AG04449 (cell line): ENCODE measurements around the gene UBE2K.
"Not testable (repeated sequence)": the region's sequence is repeated elsewhere in the genome, so short reads cannot be mapped to it uniquely, and the experiment has no call there.

Source experiments
- CTCF ChIA-PET: fragments of 350-600 bp; formaldehyde crosslinking; extraction: SDS; loops from one replicate; lab custom pipeline; 2021; ENCODE audit warnings: antibody characterized with exemption; lab: Yijun Ruan, JAX
- POLR2A ChIA-PET: fragments of 400-600, 350-600 bp; formaldehyde crosslinking; extraction: SDS; loops from one replicate; lab custom pipeline; 2020; ENCODE audit warnings: antibody characterized with exemption, inconsistent platforms; lab: Yijun Ruan, JAX
- DNase-seq: peaks from one replicate; pipeline ENCODE4 v3.0.0-alpha.2; 2010; ENCODE audit warnings: low read depth, low spot score
- H3K4me3 ChIP-seq: 2 replicates; pipeline ENCODE4 v1.5.1; 2011; ENCODE audit warnings: low read depth, mild to moderate bottlenecking, control low read depth, low read length
- CTCF ChIP-seq: IDR thresholded peaks from one replicate; pipeline ENCODE4 v1.5.1; 2011; ENCODE audit warnings: mild to moderate bottlenecking, moderate library complexity, low read length, control low read depth, inconsistent platforms; ENCODE audit not compliant: insufficient read depth; ENCODE audit errors: missing control alignments

Gene UBE2K

GRCh38 chr4:39702716-39703115 is 4.8 kb downstream of the UBE2K start:
- DNase-seq, result no peak
- H3K4me3 ChIP-seq, result no peak overlapping the region
- ChIA-PET POLR2A (interaction anchor here (0.6 kb wide), 1 partner anchor 31 kb away, joined by 3 read pairs; no protein-coding TSS in a partner anchor), CTCF (no interaction called here)
- TF ChIP-seq CTCF, result no peak

GRCh38 chr4:39704789-39705188 is 6.9 kb downstream of the UBE2K start:
- H3K4me3 ChIP-seq, POLR2A ChIA-PET, DNase-seq: not testable (repeated sequence)
- CTCF ChIA-PET, result interaction anchor here (0.8 to 5.7 kb wide), 3 partner anchors 9 to 274 kb away, joined by 4 to 27 read pairs (median 7); no protein-coding TSS in a partner anchor

DNA sequence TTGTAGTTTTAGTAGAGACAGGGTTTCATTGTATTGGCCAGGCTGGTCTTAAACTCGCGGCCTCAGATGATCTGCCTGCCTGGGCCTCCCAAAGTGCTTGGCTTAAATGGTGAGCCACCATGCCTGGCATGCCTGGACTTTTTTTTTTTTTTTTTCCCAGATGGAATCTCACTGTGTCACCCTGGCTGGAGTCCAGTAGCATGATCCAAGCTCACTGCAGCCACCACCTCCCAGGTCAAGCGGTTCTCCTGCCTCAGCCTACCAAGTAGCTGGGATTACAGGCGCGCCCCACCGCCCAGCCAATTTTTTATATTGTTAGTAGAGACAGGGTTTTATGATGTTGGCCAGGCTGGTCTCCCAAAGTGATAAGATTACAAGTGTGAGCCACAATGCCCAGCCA is 8.4 kb downstream of the UBE2K start:
- peak; percentile 63 for DNase-seq
- no peak overlapping the region for H3K4me3 ChIP-seq
- TF ChIP-seq CTCF, result no peak
- ChIA-PET CTCF (interaction anchor here (0.6 to 5.7 kb wide), 2 partner anchors 11 to 185 kb away, joined by 3 to 27 read pairs; no protein-coding TSS in a partner anchor), POLR2A (interaction anchor here (1.1 kb wide), 1 partner anchor 8 kb away, joined by 3 read pairs; the partner anchor contains the start of gene UBE2K)

GRCh38 chr4:39706741-39707511 is 9.0 kb downstream of the UBE2K start:
- CTCF ChIA-PET, result interaction anchor here (1.3 to 5.7 kb wide), 2 partner anchors 9 to 11 kb away, joined by 3 to 27 read pairs; partner anchors contain the start of gene UBE2K
- POLR2A ChIA-PET, result interaction anchor here (1.1 kb wide), 1 partner anchor 9 kb away, joined by 3 read pairs; the partner anchor contains the start of gene UBE2K
- no peak overlapping the region for H3K4me3 ChIP-seq
- TF ChIP-seq CTCF, result no peak
- DNase-seq, result no peak

- CTCF ChIA-PET, result interaction anchor here (1.2 kb wide), 1 partner anchor 15 kb away, joined by 4 read pairs; no protein-coding TSS in a partner anchor
- POLR2A ChIA-PET, result no interaction called here
- TF ChIP-seq CTCF, result no peak
- no peak overlapping the region for H3K4me3 ChIP-seq
- DNase-seq, result no peak
Observed at GRCh38 chr4:39710098-39710896, 12.4 kb downstream of the UBE2K start.

DNA sequence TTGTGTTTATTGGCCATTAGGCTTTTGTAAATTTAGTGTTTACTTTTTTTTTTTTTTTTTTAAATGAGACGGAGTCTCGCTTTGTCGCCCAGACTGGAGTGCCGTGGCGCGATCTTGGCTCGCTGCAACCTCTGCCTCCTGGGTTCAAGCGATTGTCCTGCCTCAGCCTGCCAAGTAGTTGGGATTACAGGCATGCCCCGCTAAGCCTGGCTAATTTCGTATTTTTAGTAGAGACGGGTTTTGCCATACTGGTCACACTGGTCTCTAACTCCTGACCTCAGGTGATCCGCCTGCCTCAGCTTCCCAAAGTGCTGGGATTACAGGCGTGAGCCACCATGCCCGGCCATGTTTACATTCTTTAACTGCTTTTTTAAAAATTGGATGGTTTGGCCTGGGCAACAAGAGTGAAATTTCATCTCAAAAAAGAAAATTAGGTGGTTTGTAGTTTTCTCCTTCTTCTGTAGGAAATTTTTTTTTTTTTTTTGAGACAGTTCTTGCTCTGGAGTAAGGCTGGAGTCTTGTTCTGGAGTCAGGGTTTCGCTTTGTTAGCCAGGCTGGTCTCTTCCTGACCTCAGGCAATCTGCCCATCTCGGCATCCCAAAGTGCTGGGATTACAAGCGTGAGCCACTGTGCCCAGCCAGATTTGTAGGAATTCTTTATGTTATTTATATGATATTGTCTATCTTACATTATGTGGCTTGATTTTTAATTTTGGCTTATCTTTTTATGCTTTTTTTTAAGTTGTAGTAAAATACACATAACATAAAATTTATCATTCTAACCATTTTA is 15.1 kb downstream of the UBE2K start:
- no peak for TF ChIP-seq CTCF
- POLR2A ChIA-PET, result interaction anchor here (1.3 kb wide), 1 partner anchor 15 kb away, joined by 4 read pairs; no protein-coding TSS in a partner anchor
- DNase-seq, result no peak
- CTCF ChIA-PET, result no interaction called here
- no peak overlapping the region for H3K4me3 ChIP-seq
